Measurements from ENCODE around the gene COG8. TPM values are rescaled to one million over a fixed set of nuclear protein-coding genes. Genes with fewer than 3 reads are reported as not detected.
A peak's percentile ranks its signal among the peaks of the same experiment; 100 is the strongest.

COG8 gene
- total and polyA plus RNA-seq, 9 of the 15 experiments (the other 6 are each of a cell fraction or from before 2014, with no cell fraction given): 3.7 to 42.6 (median 30.1) TPM

DNA sequence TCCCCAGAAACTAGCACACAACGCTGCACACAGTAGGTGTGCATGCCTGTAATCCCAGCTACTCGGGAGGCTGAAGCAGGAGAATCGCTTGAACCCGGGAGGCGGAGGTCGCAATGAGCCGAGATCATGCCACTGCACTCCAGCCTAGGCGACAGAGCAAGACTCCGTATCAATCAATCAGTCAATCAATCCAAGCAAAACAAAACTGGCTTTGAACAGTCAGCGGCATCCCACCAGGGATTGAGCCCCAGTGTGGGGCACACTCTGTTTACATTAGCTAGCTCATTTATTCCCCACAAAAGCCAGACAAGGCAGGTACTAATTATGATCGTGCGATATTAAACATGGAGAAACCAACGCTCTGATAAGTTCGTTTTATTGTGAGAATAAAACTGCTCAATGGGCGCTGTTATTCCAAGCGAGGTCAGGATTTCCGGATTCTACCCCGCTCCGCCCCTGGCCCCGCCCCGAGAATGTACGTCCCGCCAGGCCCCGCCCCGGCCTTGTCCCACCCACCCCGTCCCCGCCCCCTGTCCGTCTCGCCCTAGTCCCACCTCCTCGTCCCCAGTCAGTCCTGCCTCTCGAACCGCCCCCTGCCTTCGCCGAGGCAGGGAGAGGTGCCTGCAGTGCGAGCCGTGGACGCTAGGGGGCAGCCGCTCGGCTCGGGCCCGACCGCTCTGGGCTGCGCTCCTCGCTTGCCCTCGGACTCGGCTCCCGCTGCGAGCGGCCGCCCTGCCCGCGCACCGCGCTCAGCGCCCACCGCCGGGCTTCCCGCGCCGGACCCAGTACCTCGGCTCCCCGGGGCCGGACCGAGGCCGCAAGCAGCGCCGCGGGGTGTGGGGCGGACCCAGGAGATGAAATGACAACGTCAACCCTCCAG is 28.5 kb downstream of the COG8 start, which contains the start of gene VPS4A (continued):
- TF ChIP-seq, protein P1, sequence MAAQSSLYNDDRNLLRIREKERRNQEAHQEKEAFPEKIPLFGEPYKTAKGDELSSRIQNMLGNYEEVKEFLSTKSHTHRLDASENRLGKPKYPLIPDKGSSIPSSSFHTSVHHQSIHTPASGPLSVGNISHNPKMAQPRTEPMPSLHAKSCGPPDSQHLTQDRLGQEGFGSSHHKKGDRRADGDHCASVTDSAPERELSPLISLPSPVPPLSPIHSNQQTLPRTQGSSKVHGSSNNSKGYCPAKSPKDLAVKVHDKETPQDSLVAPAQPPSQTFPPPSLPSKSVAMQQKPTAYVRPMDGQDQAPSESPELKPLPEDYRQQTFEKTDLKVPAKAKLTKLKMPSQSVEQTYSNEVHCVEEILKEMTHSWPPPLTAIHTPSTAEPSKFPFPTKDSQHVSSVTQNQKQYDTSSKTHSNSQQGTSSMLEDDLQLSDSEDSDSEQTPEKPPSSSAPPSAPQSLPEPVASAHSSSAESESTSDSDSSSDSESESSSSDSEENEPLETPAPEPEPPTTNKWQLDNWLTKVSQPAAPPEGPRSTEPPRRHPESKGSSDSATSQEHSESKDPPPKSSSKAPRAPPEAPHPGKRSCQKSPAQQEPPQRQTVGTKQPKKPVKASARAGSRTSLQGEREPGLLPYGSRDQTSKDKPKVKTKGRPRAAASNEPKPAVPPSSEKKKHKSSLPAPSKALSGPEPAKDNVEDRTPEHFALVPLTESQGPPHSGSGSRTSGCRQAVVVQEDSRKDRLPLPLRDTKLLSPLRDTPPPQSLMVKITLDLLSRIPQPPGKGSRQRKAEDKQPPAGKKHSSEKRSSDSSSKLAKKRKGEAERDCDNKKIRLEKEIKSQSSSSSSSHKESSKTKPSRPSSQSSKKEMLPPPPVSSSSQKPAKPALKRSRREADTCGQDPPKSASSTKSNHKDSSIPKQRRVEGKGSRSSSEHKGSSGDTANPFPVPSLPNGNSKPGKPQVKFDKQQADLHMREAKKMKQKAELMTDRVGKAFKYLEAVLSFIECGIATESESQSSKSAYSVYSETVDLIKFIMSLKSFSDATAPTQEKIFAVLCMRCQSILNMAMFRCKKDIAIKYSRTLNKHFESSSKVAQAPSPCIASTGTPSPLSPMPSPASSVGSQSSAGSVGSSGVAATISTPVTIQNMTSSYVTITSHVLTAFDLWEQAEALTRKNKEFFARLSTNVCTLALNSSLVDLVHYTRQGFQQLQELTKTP (IDR thresholded peaks at IDR 0.05; ENCODE audit: low read depth in 1 of 2, partially characterized antibody in 2 of 2): peak in 1 of 2 experiments; percentile 43
- TF ChIP-seq JUND (IDR thresholded peaks at IDR 0.05; ENCODE audit: borderline replicate concordance, low read depth, low read length) (no peak; the same call in 1 of the 2 replicates), JUND (tag; IDR thresholded peaks at IDR 0.05; ENCODE audit: borderline replicate concordance, low read depth, low read length) (no peak; the same call in 2 of the 3 replicates), NEUROD1 (IDR thresholded peaks at IDR 0.05; ENCODE audit: borderline replicate concordance, low read depth, low read length, partially characterized antibody) (peak; percentile 25), ILF3 (IDR thresholded peaks at IDR 0.05; ENCODE audit: borderline replicate concordance) (peak; percentile 87), SMAD4 (CRISPR knock-in tag; conservative IDR thresholded peaks at IDR 0.05) (peak; percentile 34; the same call in 1 of the 2 replicates), LARP7 (IDR thresholded peaks at IDR 0.05) (no peak), TBP (optimal IDR thresholded peaks at IDR 0.05; ENCODE audit: low read depth, low read length) (peak; percentile 61), GABPA (tag; conservative IDR thresholded peaks at IDR 0.05; ENCODE audit: low read depth) (peak; percentile 73), POLR2B (IDR thresholded peaks at IDR 0.05; ENCODE audit: low read depth, partially characterized antibody) (peak; percentile 12), GABPB1 (CRISPR knock-in tag; IDR thresholded peaks at IDR 0.05) (peak; percentile 56), ERF (CRISPR knock-in tag; IDR thresholded peaks at IDR 0.05) (no peak), BDP1 (IDR thresholded peaks at IDR 0.05; ENCODE audit: insufficient read depth, insufficient read length) (no peak), TRIM24 (IDR thresholded peaks at IDR 0.05) (no peak), HDAC2 (IDR thresholded peaks at IDR 0.05) (no peak), HDAC1 (IDR thresholded peaks at IDR 0.05) (0 out of 4 replicates have a peak, but pooled peaks of 1 of the 2 experiments have one; percentile 17), EZH2 (IDR thresholded peaks at IDR 0.05; ENCODE audit: borderline replicate concordance, low read depth, low read length) (no peak)
- TF ChIP-seq, protein P2, sequence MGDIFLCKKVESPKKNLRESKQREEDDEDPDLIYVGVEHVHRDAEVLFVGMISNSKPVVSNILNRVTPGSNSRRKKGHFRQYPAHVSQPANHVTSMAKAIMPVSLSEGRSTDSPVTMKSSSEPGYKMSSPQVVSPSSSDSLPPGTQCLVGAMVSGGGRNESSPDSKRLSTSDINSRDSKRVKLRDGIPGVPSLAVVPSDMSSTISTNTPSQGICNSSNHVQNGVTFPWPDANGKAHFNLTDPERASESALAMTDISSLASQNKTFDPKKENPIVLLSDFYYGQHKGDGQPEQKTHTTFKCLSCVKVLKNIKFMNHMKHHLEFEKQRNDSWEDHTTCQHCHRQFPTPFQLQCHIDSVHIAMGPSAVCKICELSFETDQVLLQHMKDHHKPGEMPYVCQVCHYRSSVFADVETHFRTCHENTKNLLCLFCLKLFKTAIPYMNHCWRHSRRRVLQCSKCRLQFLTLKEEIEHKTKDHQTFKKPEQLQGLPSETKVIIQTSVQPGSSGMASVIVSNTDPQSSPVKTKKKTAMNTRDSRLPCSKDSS (IDR thresholded peaks at IDR 0.05; ENCODE audit: low read depth, partially characterized antibody): peak; percentile 3
- TF ChIP-seq, protein P3, sequence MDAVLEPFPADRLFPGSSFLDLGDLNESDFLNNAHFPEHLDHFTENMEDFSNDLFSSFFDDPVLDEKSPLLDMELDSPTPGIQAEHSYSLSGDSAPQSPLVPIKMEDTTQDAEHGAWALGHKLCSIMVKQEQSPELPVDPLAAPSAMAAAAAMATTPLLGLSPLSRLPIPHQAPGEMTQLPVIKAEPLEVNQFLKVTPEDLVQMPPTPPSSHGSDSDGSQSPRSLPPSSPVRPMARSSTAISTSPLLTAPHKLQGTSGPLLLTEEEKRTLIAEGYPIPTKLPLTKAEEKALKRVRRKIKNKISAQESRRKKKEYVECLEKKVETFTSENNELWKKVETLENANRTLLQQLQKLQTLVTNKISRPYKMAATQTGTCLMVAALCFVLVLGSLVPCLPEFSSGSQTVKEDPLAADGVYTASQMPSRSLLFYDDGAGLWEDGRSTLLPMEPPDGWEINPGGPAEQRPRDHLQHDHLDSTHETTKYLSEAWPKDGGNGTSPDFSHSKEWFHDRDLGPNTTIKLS (IDR thresholded peaks at IDR 0.05; ENCODE audit: borderline replicate concordance, low read depth): 0 out of 2 replicates have a peak, but pooled peaks have one; percentile 55
- TF ChIP-seq, protein P4, sequence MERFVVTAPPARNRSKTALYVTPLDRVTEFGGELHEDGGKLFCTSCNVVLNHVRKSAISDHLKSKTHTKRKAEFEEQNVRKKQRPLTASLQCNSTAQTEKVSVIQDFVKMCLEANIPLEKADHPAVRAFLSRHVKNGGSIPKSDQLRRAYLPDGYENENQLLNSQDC (CRISPR knock-in tag; IDR thresholded peaks at IDR 0.05): no peak

Data from K562 (cell line).